Measurements from ENCODE around the gene TTC21A. TPM values are rescaled to one million over a fixed set of nuclear protein-coding genes. Genes with fewer than 3 reads are reported as not detected.
"Not testable (repeated sequence)": the region's sequence is repeated elsewhere in the genome, so short reads cannot be mapped to it uniquely, and the experiment has no call there.

Gene TTC21A
- total RNA-seq, 1 donor from 2014 or later, result 41.7 TPM

- Mint-ChIP-seq H3K36me3 (ENCODE audit: low read depth, unreplicated experiment) (no peaks in the 10 kb centered on the region), H3K27ac (ENCODE audit: unreplicated experiment) (no peak overlapping the region), H3K4me1 (ENCODE audit: unreplicated experiment) (peaks cover 29% of the 10 kb centered on the region), H3K27me3 (ENCODE audit: unreplicated experiment) (no peaks in the 10 kb centered on the region), H3K4me3 (ENCODE audit: unreplicated experiment) (no peak overlapping the region), H3K9me3 (ENCODE audit: unreplicated experiment) (no peaks in the 10 kb centered on the region)
- no peak for TF ChIP-seq CTCF (IDR thresholded peaks at IDR 0.05; ENCODE audit: unreplicated experiment)
- DNase-seq (ENCODE audit: low spot score), result no peak
Measured at GRCh38 chr3:39168156-39168780, 60.8 kb downstream of the TTC21A start.

- Mint-ChIP-seq H3K36me3 (ENCODE audit: low read depth, unreplicated experiment) (no peaks in the 10 kb centered on the region), H3K4me1 (ENCODE audit: unreplicated experiment) (peaks cover 29% of the 10 kb centered on the region), H3K27ac (ENCODE audit: unreplicated experiment) (no peak overlapping the region), H3K9me3 (ENCODE audit: unreplicated experiment) (no peaks in the 10 kb centered on the region), H3K27me3 (ENCODE audit: unreplicated experiment) (no peaks in the 10 kb centered on the region), H3K4me3 (ENCODE audit: unreplicated experiment) (no peak overlapping the region)
- no peak for TF ChIP-seq CTCF (IDR thresholded peaks at IDR 0.05; ENCODE audit: unreplicated experiment)
- DNase-seq (ENCODE audit: low spot score), result no peak
Measured at GRCh38 chr3:39169712-39170111, 62.2 kb downstream of the TTC21A start.

GRCh38 chr3:39170461-39170860 lies 63.0 kb downstream of the TTC21A start:
- Mint-ChIP-seq H3K9me3 (ENCODE audit: unreplicated experiment) (no peaks in the 10 kb centered on the region), H3K4me3 (ENCODE audit: unreplicated experiment) (no peak overlapping the region), H3K27ac (ENCODE audit: unreplicated experiment) (no peak overlapping the region), H3K36me3 (ENCODE audit: low read depth, unreplicated experiment) (no peaks in the 10 kb centered on the region), H3K27me3 (ENCODE audit: unreplicated experiment) (no peaks in the 10 kb centered on the region), H3K4me1 (ENCODE audit: unreplicated experiment) (peaks cover 27% of the 10 kb centered on the region)
- DNase-seq (ENCODE audit: low spot score), result no peak
- no peak for TF ChIP-seq CTCF (IDR thresholded peaks at IDR 0.05; ENCODE audit: unreplicated experiment)

GRCh38 chr3:39170877-39171276 lies 63.4 kb downstream of the TTC21A start:
- DNase-seq (ENCODE audit: low spot score); H3K36me3 Mint-ChIP-seq (ENCODE audit: low read depth, unreplicated experiment); H3K27ac Mint-ChIP-seq (ENCODE audit: unreplicated experiment); H3K4me3 Mint-ChIP-seq (ENCODE audit: unreplicated experiment); H3K9me3 Mint-ChIP-seq (ENCODE audit: unreplicated experiment); H3K27me3 Mint-ChIP-seq (ENCODE audit: unreplicated experiment): not testable (repeated sequence)
- peaks cover 25% of the 10 kb centered on the region for H3K4me1 Mint-ChIP-seq (ENCODE audit: unreplicated experiment)

GRCh38 chr3:39171860-39172259 lies 64.4 kb downstream of the TTC21A start:
- H3K36me3 Mint-ChIP-seq (ENCODE audit: low read depth, unreplicated experiment), result no peaks in the 10 kb centered on the region
- H3K27ac Mint-ChIP-seq (ENCODE audit: unreplicated experiment), result no peak overlapping the region
- no peak for DNase-seq (ENCODE audit: low spot score)
- TF ChIP-seq CTCF (IDR thresholded peaks at IDR 0.05; ENCODE audit: unreplicated experiment), result no peak
- peaks cover 2% of the 10 kb centered on the region for H3K27me3 Mint-ChIP-seq (ENCODE audit: unreplicated experiment)
- H3K4me1 Mint-ChIP-seq (ENCODE audit: unreplicated experiment), result peaks cover 19% of the 10 kb centered on the region
- H3K9me3 Mint-ChIP-seq (ENCODE audit: unreplicated experiment), result no peaks in the 10 kb centered on the region
- H3K4me3 Mint-ChIP-seq (ENCODE audit: unreplicated experiment), result no peak overlapping the region
